GM19438 (cell line): ENCODE measurements around the gene SP7.
"Not testable (repeated sequence)": the region's sequence is repeated elsewhere in the genome, so short reads cannot be mapped to it uniquely, and the experiment has no call there.

Experiments used
- ATAC-seq: cut with Tn5 transposase; IDR thresholded peaks from one replicate; pipeline ENCODE4 v1.9.1; 2021; ENCODE audit warnings: low read depth; ENCODE audit not compliant: unreplicated experiment

The SP7 gene

GRCh38 chr12:53324113-53324778 lies 11.9 kb downstream of the SP7 start:
- ATAC-seq, result peak; percentile 40

- ATAC-seq, result no peak
Observed at GRCh38 chr12:53320352-53321195, 15.6 kb downstream of the SP7 start.

- no peak for ATAC-seq
Observed at GRCh38 chr12:53313996-53314395, 22.2 kb downstream of the SP7 start.

- ATAC-seq, result no peak
Observed at GRCh38 chr12:53308276-53308675, 27.9 kb downstream of the SP7 start.

- no peak for ATAC-seq
Observed at GRCh38 chr12:53306826-53307225, 29.3 kb downstream of the SP7 start.

- no peak for ATAC-seq
Observed at GRCh38 chr12:53302903-53303302, 33.3 kb downstream of the SP7 start.

- no peak for ATAC-seq
Observed at GRCh38 chr12:53300187-53300586, 36.0 kb downstream of the SP7 start.

- ATAC-seq, result peak; percentile 76
Observed at GRCh38 chr12:53299454-53300180, 36.5 kb downstream of the SP7 start, which contains the start of gene MYG1. MYG1 (plus strand) TSS chr12:53299695; CDS start chr12:53299738, 43 bp downstream.

- no peak for ATAC-seq
Observed at GRCh38 chr12:53299101-53299453, 37.1 kb downstream of the SP7 start.

GRCh38 chr12:53298164-53298563 lies 38.0 kb downstream of the SP7 start:
- ATAC-seq, result no peak

GRCh38 chr12:53297106-53297505 lies 39.0 kb downstream of the SP7 start:
- ATAC-seq, result not testable (repeated sequence)

GRCh38 chr12:53295891-53296219 lies 40.3 kb downstream of the SP7 start:
- ATAC-seq, result no peak

- ATAC-seq, result peak; percentile 83
Observed at GRCh38 chr12:53295070-53295890, 40.9 kb downstream of the SP7 start, which contains the start of gene PFDN5. PFDN5 (plus strand) TSS chr12:53295542; CDS start chr12:53295568, 26 bp downstream.

GRCh38 chr12:53292426-53292825 lies 43.7 kb downstream of the SP7 start:
- no peak for ATAC-seq

GRCh38 chr12:53290661-53291060 lies 45.5 kb downstream of the SP7 start:
- no peak for ATAC-seq

GRCh38 chr12:53289891-53290290 lies 46.3 kb downstream of the SP7 start:
- ATAC-seq, result no peak

- ATAC-seq, result no peak
Observed at GRCh38 chr12:53288322-53288721, 47.8 kb downstream of the SP7 start.

- ATAC-seq, result no peak
Observed at GRCh38 chr12:53287741-53288216, 48.4 kb downstream of the SP7 start.

GRCh38 chr12:53286448-53286847 lies 49.7 kb downstream of the SP7 start:
- no peak for ATAC-seq

- ATAC-seq, result no peak
Observed at GRCh38 chr12:53279888-53280498, 56.2 kb downstream of the SP7 start.
